ENCODE data around the gene CPA3.

The CPA3 gene

GRCh38 chr3:148923592-148923991 is 58.5 kb downstream of the CPA3 start:
- DNase-seq, result no peak

GRCh38 chr3:148924562-148924961 is 59.5 kb downstream of the CPA3 start:
- DNase-seq, result no peak

- no peak for DNase-seq
Observed at GRCh38 chr3:148925845-148926244, 60.7 kb downstream of the CPA3 start.

- no peak for DNase-seq
Observed at GRCh38 chr3:148930752-148931151, 65.7 kb downstream of the CPA3 start.

GRCh38 chr3:148931574-148931973 is 66.5 kb downstream of the CPA3 start:
- no peak for DNase-seq

GRCh38 chr3:148932972-148933371 is 67.9 kb downstream of the CPA3 start:
- no peak for DNase-seq

GRCh38 chr3:148937467-148938255 is 72.6 kb downstream of the CPA3 start:
- DNase-seq, result no peak

- no peak for DNase-seq
Observed at GRCh38 chr3:148938306-148938705, 73.2 kb downstream of the CPA3 start.

- no peak for DNase-seq
Observed at GRCh38 chr3:148938936-148939335, 73.8 kb downstream of the CPA3 start.

- DNase-seq, result no peak
Observed at GRCh38 chr3:148940983-148941382, 75.9 kb downstream of the CPA3 start.

- no peak for DNase-seq
Observed at GRCh38 chr3:148943506-148944205, 78.6 kb downstream of the CPA3 start.

GRCh38 chr3:148945116-148945515 is 80.0 kb downstream of the CPA3 start:
- no peak for DNase-seq

Data from stimulated activated CD4-positive, alpha-beta T cell treated with anti-CD3 and anti-CD28 coated beads, Interleukin-4, amount 100 ng/mL, for 1 hour (primary cell).